RWPE2 (cell line): Measurements from ENCODE around the gene CFAP47.

ENCODE experiments used
- ATAC-seq: fragments of 200-7000 bp; cut with Tn5 transposase; 3 replicates; pipeline ENCODE4 v1.9.1; 2021; ENCODE audit warnings: low read depth
- DNase-seq: peaks from one replicate; pipeline ENCODE4 v3.0.0-alpha.2; 2020; ENCODE audit warnings: low spot score
- H3K27ac ChIP-seq: fragments of 450-650 bp; 2 replicates; pipeline ENCODE4 v1.5.1; 2017; ENCODE audit warnings: mild to moderate bottlenecking; ENCODE audit not compliant: poor library complexity, severe bottlenecking
- H3K27me3 ChIP-seq: fragments of 250-450 bp; sonication (Bioruptor Pico); 2 replicates; pipeline ENCODE4 v1.5.1; 2021; ENCODE audit warnings: mild to moderate bottlenecking, moderate library complexity; ENCODE audit not compliant: insufficient read depth, poor library complexity, severe bottlenecking
- H3K36me3 ChIP-seq: fragments of 250-450 bp; sonication (Bioruptor Pico); 2 replicates; pipeline ENCODE4 v1.5.1; 2020; ENCODE audit warnings: low read depth, mild to moderate bottlenecking, moderate library complexity
- H3K4me1 ChIP-seq: fragments of 250-450 bp; sonication (Bioruptor Pico); 2 replicates; pipeline ENCODE4 v1.5.1; 2021; ENCODE audit warnings: mild to moderate bottlenecking, moderate library complexity; ENCODE audit not compliant: insufficient read depth, poor library complexity, severe bottlenecking
- H3K4me3 ChIP-seq: fragments of 250-450 bp; sonication (Bioruptor Pico); 2 replicates; pipeline ENCODE4 v1.5.1; 2021; ENCODE audit warnings: mild to moderate bottlenecking, moderate library complexity; ENCODE audit not compliant: severe bottlenecking
- H3K9me3 ChIP-seq: fragments of 250-450 bp; sonication (Bioruptor Pico); 2 replicates; pipeline ENCODE4 v1.5.1; 2021; ENCODE audit warnings: mild to moderate bottlenecking, moderate library complexity; ENCODE audit not compliant: severe bottlenecking
- CTCF ChIP-seq: fragments of 450-650 bp; IDR thresholded peaks from one replicate; pipeline ENCODE4 v1.5.1; 2017; ENCODE audit warnings: mild to moderate bottlenecking, moderate library complexity; ENCODE audit not compliant: poor library complexity, severe bottlenecking

CFAP47 gene

DNA sequence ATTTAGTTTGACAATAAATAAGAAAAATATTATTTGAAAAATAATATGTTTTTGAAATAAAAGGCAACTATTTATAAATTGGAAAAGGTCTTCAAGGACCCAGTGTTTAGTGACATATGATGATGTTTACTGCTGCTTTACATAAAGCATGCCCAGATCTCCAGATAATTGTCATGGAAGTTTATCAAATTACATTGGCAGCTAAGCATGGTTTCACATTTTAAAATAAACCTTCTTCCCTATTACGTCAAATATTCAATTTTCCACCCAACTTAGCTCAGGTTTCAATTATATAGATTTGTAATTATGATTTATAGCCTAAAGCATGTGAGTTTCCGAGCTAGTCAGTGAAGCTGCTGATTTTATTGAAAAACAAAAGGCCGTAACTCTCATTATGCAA lies 417.2 kb downstream of the CFAP47 start:
- no peaks in the 10 kb centered on the region for H3K4me1 ChIP-seq
- H3K27me3 ChIP-seq = no peaks in the 10 kb centered on the region
- no peak overlapping the region for H3K27ac ChIP-seq
- no peaks in the 10 kb centered on the region for H3K9me3 ChIP-seq
- no peak for TF ChIP-seq CTCF
- no peak overlapping the region for H3K4me3 ChIP-seq
- H3K36me3 ChIP-seq = no peaks in the 10 kb centered on the region
- ATAC-seq = no peak
- DNase-seq = no peak

GRCh38 chrX:36344301-36344700 lies 424.8 kb downstream of the CFAP47 start:
- Histone ChIP-seq H3K9me3 (no peaks in the 10 kb centered on the region), H3K27ac (no peak overlapping the region), H3K36me3 (no peaks in the 10 kb centered on the region), H3K27me3 (no peaks in the 10 kb centered on the region), H3K4me1 (no peaks in the 10 kb centered on the region), H3K4me3 (no peak overlapping the region)
- TF ChIP-seq CTCF = no peak
- ATAC-seq (no peak), DNase-seq (no peak)

DNA sequence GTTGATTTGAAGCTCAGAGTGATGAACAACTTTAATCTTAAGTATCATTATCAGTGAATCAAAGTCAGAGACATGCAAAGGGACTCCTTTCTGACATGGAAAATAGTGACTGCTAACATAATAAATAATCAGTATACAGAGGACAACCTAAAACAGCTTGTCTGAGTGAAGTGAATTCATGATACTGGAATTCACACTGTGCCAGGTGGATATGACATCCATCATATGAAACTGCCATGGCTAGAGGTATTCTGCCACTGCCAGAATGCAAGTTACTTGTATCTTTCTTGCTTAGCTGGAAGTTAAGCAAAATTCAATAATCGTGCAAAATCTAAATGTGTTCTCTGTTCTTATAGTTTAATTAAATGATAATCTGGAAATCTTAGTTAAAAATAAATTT lies 429.0 kb downstream of the CFAP47 start:
- ATAC-seq (no peak), DNase-seq (no peak)
- Histone ChIP-seq H3K4me1 (no peaks in the 10 kb centered on the region), H3K27me3 (no peaks in the 10 kb centered on the region), H3K9me3 (no peaks in the 10 kb centered on the region), H3K27ac (no peak overlapping the region), H3K4me3 (no peak overlapping the region), H3K36me3 (no peaks in the 10 kb centered on the region)
- no peak for TF ChIP-seq CTCF

GRCh38 chrX:36357855-36358254 lies 438.3 kb downstream of the CFAP47 start:
- DNase-seq (no peak), ATAC-seq (no peak)
- no peak overlapping the region for H3K4me3 ChIP-seq
- no peaks in the 10 kb centered on the region for H3K27me3 ChIP-seq
- H3K36me3 ChIP-seq = no peaks in the 10 kb centered on the region
- no peaks in the 10 kb centered on the region for H3K9me3 ChIP-seq
- TF ChIP-seq CTCF = no peak
- no peaks in the 10 kb centered on the region for H3K4me1 ChIP-seq
- H3K27ac ChIP-seq = no peak overlapping the region

DNA sequence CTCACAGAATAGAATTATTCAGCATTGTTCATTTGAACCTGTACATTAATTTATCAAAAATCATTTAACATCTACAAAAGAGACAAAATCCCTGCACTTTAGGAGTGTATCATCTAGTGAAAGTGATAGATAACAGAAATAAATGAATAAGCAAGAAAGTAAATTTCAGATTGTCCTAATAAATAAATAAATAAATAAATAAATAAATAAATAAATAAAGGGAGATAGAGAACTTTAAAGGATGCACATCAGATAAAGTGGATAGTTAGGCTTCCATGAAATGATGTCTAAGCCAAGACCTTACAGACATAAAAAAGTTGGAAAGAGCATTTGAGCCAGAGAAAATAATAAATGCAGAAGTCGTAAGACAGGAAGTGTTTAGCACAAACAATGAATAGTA lies 444.7 kb downstream of the CFAP47 start:
- TF ChIP-seq CTCF = no peak
- Histone ChIP-seq H3K27me3 (no peaks in the 10 kb centered on the region), H3K36me3 (no peaks in the 10 kb centered on the region), H3K9me3 (no peaks in the 10 kb centered on the region), H3K27ac (no peak overlapping the region), H3K4me1 (no peaks in the 10 kb centered on the region), H3K4me3 (no peak overlapping the region)
- DNase-seq (no peak), ATAC-seq (no peak)
